HepG2 (cell line): ENCODE measurements around the gene ALG13.

Experiments used
- CTCF ChIP-seq: sonication (generic); formaldehyde crosslinking; IDR thresholded peaks from 2 replicates; pipeline ENCODE4 v1.5.0; 2020; ENCODE audit warnings: mild to moderate bottlenecking, missing genetic modification reagents, moderate library complexity
- EZH2 ChIP-seq: conservative IDR thresholded peaks from 2 replicates; pipeline ENCODE4 v1.6.1; 2012; ENCODE audit warnings: mild to moderate bottlenecking, low read depth, low read length, moderate library complexity
- KIAA2018 ChIP-seq: sonication (generic); formaldehyde crosslinking; IDR thresholded peaks from 2 replicates; pipeline ENCODE4 v1.5.0; 2020; ENCODE audit warnings: mild to moderate bottlenecking, missing genetic modification reagents, borderline replicate concordance
- SCMH1 ChIP-seq: sonication (generic); formaldehyde crosslinking; IDR thresholded peaks from 2 replicates; pipeline ENCODE4 v1.9.0; 2021; ENCODE audit warnings: missing genetic modification reagents, mild to moderate bottlenecking, borderline replicate concordance
- SKIL ChIP-seq: sonication (generic); formaldehyde crosslinking; IDR thresholded peaks from 2 replicates; pipeline ENCODE4 v1.8.0; 2022; ENCODE audit warnings: missing genetic modification reagents, mild to moderate bottlenecking, moderate library complexity, borderline replicate concordance
- ZNF12 ChIP-seq: sonication (generic); formaldehyde crosslinking; IDR thresholded peaks from 2 replicates; pipeline ENCODE4 v1.5.0; 2020; ENCODE audit warnings: missing genetic modification reagents
- ZNF281 ChIP-seq: sonication (generic); formaldehyde crosslinking; IDR thresholded peaks from 2 replicates; pipeline ENCODE4 v1.4.0; 2020; ENCODE audit warnings: missing genetic modification reagents, borderline replicate concordance
- ZNF549 ChIP-seq: sonication (generic); formaldehyde crosslinking; IDR thresholded peaks from 2 replicates; pipeline ENCODE4 v1.5.0; 2020; ENCODE audit warnings: missing genetic modification reagents
- ZNF564 ChIP-seq: sonication (generic); formaldehyde crosslinking; IDR thresholded peaks from 2 replicates; pipeline ENCODE4 v1.8.1; 2023; ENCODE audit warnings: mild to moderate bottlenecking, missing genetic modification reagents

- no peak for TF ChIP-seq EZH2
- no peak for TF ChIP-seq ZNF564 (CRISPR knock-in tag)
- TF ChIP-seq CTCF, result no peak
- no peak for TF ChIP-seq ZNF12 (CRISPR knock-in tag)
- no peak for TF ChIP-seq ZNF549
- TF ChIP-seq ZNF281 (CRISPR knock-in tag), result no peak
- no peak for TF ChIP-seq KIAA2018 (CRISPR knock-in tag)
- no peak for TF ChIP-seq SCMH1 (CRISPR knock-in tag)
- TF ChIP-seq SKIL (CRISPR knock-in tag), result no peak
Observed at GRCh38 chrX:111778591-111778990, 97.6 kb downstream of the ALG13 start.
